Stimulated activated CD4-positive, alpha-beta T cell treated with anti-CD3 and anti-CD28 coated beads, Interleukin-4, amount 100 ng/mL, for 4 hours (primary cell): ENCODE results near the gene SHISA7.

ENCODE experiments used
- DNase-seq, 2 experiments: peaks; one replicate each; pipeline ENCODE4 v3.0.0-alpha.2; 2020

The SHISA7 gene

GRCh38 chr19:55385724-55386492 is 57.2 kb downstream of the SHISA7 start, which contains the start of gene RPL28:
RPL28 (plus strand) TSS chr19:55385932; CDS start chr19:55386358, 426 bp downstream.
- DNase-seq, result peak; percentile 95 to 98

DNA sequence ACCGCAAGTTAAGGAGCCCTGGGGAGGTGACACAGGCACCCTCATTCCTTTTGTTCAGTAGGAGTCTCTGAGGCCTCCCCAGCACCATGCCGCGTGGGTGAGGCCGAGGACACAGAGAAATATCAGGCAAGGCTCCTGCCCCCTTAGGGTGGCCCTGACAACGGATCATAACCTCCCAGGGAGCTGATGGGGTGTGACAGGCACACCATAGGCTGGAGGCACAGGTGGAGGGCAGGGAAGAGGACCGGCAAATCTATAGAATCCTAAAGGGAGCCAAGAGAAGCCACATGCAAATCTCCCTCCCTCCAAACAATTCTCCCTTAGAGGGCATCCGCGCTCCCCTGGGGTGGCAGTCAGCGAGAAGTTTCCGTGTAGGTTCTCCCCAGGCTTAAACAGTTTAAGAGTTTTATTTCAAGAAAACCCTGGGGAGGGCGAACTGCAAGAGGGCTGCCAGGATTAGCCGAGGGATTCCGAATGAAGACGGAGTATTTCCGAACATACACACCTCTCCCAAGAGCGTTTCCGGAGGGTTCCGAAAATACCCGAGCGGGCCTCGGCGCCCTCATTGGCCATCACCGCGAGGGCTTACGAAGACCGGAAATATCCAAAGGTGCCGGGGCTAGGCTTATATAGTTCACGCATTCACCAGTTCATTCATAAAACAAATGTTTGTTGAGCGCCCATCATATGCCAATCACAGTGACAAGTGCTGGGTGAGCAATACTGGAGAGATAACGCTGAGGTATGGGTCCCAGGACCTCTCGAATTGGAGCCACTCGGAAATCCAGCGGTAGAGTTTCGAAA is 58.0 kb downstream of the SHISA7 start:
- peak; percentile 93 to 96 for DNase-seq

- peak in 1 of 2 experiments; percentile 51 for DNase-seq
Observed at GRCh38 chr19:55384131-55384919, 58.8 kb downstream of the SHISA7 start, which contains the start of gene TMEM238. TMEM238 (minus strand) TSS chr19:55384292; CDS start chr19:55384259, 33 bp downstream.

GRCh38 chr19:55383279-55384130 is 59.6 kb downstream of the SHISA7 start:
- peak; percentile 28 to 50 for DNase-seq

- DNase-seq, result no peak
Observed at GRCh38 chr19:55382522-55383054, 60.5 kb downstream of the SHISA7 start.

DNA sequence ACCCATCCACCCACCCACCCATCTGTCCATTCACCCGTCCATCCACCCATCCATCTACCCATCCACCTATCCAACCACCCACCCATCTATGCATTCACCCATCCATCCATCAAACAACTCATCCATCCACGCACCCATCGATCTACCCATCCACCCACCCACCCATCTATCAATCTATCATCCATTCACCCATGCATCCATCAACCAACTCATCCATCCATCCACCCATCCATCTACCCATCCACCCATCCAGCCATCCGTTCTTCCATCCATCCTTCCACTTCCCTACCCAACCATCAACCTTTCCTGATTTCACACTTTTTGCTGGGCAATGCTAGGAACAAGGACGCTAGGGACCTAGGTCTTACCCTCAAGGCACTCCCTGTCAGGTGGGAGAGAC is 61.1 kb downstream of the SHISA7 start:
- no peak for DNase-seq

GRCh38 chr19:55379174-55379573 is 63.9 kb downstream of the SHISA7 start:
- DNase-seq, result no peak
